Uterus (tissue), 2 donors: ENCODE measurements around the gene GRIN2B.

Experiments
- POLR2A ChIP-seq, 2 donors: fragments of 450-650 bp; IDR thresholded peaks; one replicate each; pipeline ENCODE4 v1.6.1; 2016; ENCODE audit warnings: antibody characterized with exemption in 2 of 2, mild to moderate bottlenecking in 1 of 2, moderate library complexity in 1 of 2
- TF ChIP-seq, protein P1 (sequence below), 4 experiments: fragments of 200-600 bp in 2 of 4; fragments of 450-650 bp in 2 of 4; sonication (generic) in 2 of 4; IDR thresholded peaks; one replicate each; pipeline ENCODE4 v1.5.1; 2016 to 2019; ENCODE audit warnings: antibody characterized with exemption in 4 of 4, mild to moderate bottlenecking in 2 of 4, moderate library complexity in 1 of 4

DNA sequence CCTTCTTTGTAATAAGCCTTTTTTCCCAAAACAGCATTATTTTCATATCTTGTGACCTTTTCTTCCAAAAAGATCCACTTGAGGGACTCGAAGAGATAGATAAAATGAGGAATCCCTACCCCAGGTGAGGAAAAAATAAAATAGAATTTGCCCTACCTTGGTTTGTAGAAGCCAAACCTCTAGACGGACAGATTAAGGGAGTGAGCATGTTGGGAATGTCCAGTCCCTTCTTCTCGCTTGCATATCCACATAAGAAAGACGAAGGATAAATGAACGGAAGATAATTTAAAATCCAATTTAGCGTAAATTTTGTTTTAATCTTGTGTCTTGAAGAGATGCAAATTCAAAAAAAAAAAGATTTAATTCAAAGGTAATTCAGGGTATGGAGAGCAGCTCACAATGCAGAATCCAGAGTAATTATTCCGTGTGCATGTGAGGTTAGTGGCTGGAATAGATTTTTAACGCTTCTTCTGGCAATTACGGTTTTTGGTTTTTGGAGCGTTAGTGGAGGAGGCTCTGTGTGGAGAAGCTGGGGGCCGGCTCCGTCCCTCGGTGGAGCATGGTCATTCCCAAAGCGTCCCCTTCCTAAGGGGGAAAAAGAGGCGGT, 1.5 kb downstream of the GRIN2B start:
- TF ChIP-seq, protein P1, sequence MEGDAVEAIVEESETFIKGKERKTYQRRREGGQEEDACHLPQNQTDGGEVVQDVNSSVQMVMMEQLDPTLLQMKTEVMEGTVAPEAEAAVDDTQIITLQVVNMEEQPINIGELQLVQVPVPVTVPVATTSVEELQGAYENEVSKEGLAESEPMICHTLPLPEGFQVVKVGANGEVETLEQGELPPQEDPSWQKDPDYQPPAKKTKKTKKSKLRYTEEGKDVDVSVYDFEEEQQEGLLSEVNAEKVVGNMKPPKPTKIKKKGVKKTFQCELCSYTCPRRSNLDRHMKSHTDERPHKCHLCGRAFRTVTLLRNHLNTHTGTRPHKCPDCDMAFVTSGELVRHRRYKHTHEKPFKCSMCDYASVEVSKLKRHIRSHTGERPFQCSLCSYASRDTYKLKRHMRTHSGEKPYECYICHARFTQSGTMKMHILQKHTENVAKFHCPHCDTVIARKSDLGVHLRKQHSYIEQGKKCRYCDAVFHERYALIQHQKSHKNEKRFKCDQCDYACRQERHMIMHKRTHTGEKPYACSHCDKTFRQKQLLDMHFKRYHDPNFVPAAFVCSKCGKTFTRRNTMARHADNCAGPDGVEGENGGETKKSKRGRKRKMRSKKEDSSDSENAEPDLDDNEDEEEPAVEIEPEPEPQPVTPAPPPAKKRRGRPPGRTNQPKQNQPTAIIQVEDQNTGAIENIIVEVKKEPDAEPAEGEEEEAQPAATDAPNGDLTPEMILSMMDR (IDR thresholded peaks at IDR 0.05): no peak
- TF ChIP-seq POLR2A (IDR thresholded peaks at IDR 0.05): no peak
